H9 (cell line): ENCODE results near the gene CEP164. TPM values are rescaled to one million over a fixed set of nuclear protein-coding genes. Genes with fewer than 3 reads are reported as not detected.

ENCODE experiments used
- DNase-seq: peaks from one replicate; pipeline ENCODE4 v3.0.0-alpha.2; 2017
- H2AFZ ChIP-seq: one replicate; pipeline ENCODE4 v1.6.1; 2013; ENCODE audit warnings: mild to moderate bottlenecking, low read length, control low read depth, moderate library complexity
- H2AK5ac ChIP-seq: 2 replicates; pipeline ENCODE4 v1.6.1; 2013; ENCODE audit warnings: low read length, control low read depth, mixed read lengths; ENCODE audit not compliant: insufficient read length
- H2BK120ac ChIP-seq: one replicate; pipeline ENCODE4 v1.6.1; 2013; ENCODE audit warnings: low read depth, mild to moderate bottlenecking, low read length, control low read depth, inconsistent platforms; ENCODE audit not compliant: poor library complexity, severe bottlenecking
- H2BK12ac ChIP-seq: 2 replicates; pipeline ENCODE4 v1.6.1; 2013; ENCODE audit warnings: low read length, control low read depth, mixed read lengths, low read depth; ENCODE audit not compliant: insufficient read length
- H2BK15ac ChIP-seq: 2 replicates; pipeline ENCODE4 v1.6.1; 2013; ENCODE audit warnings: low read depth, low read length, control low read depth
- H2BK20ac ChIP-seq: one replicate; pipeline ENCODE4 v1.6.1; 2013; ENCODE audit warnings: low read depth, mild to moderate bottlenecking, low read length, control low read depth, inconsistent platforms; ENCODE audit not compliant: poor library complexity, severe bottlenecking
- H2BK5ac ChIP-seq: 2 replicates; pipeline ENCODE4 v1.6.1; 2013; ENCODE audit warnings: low read length, control low read depth, mixed read lengths; ENCODE audit not compliant: insufficient read length
- H3K14ac ChIP-seq: 2 replicates; pipeline ENCODE4 v1.6.1; 2013; ENCODE audit warnings: low read length, control low read depth; ENCODE audit not compliant: insufficient read depth
- H3K18ac ChIP-seq: 2 replicates; pipeline ENCODE4 v1.6.1; 2013; ENCODE audit warnings: low read depth, mild to moderate bottlenecking, mixed read lengths, low read length, control low read depth; ENCODE audit not compliant: insufficient read length
- H3K23ac ChIP-seq: 2 replicates; pipeline ENCODE4 v1.6.1; 2013; ENCODE audit warnings: low read length, control low read depth, mixed read lengths, low read depth; ENCODE audit not compliant: insufficient read length
- H3K23me2 ChIP-seq: 2 replicates; pipeline ENCODE4 v1.6.1; 2013; ENCODE audit warnings: low read depth, mild to moderate bottlenecking, mixed read lengths, low read length, control low read depth; ENCODE audit not compliant: insufficient read length, poor library complexity, severe bottlenecking
- H3K27ac ChIP-seq: 2 replicates; pipeline ENCODE4 v1.5.1; 2013; ENCODE audit warnings: low read length, control low read depth, mixed read lengths, low read depth; ENCODE audit not compliant: insufficient read length
- H3K27me3 ChIP-seq: 2 replicates; pipeline ENCODE4 v1.6.1; 2013; ENCODE audit warnings: low read length, control low read depth, inconsistent platforms; ENCODE audit not compliant: insufficient read depth
- H3K4ac ChIP-seq: 2 replicates; pipeline ENCODE4 v1.6.1; 2013; ENCODE audit warnings: low read depth, mild to moderate bottlenecking, control low read depth, inconsistent platforms, low read length, moderate library complexity
- H3K4me1 ChIP-seq: 2 replicates; pipeline ENCODE4 v1.6.1; 2013; ENCODE audit warnings: low read length, control low read depth, inconsistent platforms; ENCODE audit not compliant: insufficient read depth
- H3K4me2 ChIP-seq: 2 replicates; pipeline ENCODE4 v1.6.1; 2013; ENCODE audit warnings: low read length, control low read depth, mixed read lengths; ENCODE audit not compliant: insufficient read length, insufficient read depth
- H3K56ac ChIP-seq: 2 replicates; pipeline ENCODE4 v1.6.1; 2013; ENCODE audit warnings: low read depth, mild to moderate bottlenecking, mixed read lengths, low read length, control low read depth; ENCODE audit not compliant: insufficient read length
- H3K79me1 ChIP-seq: 2 replicates; pipeline ENCODE4 v1.6.1; 2013; ENCODE audit warnings: low read depth, mild to moderate bottlenecking, moderate library complexity, low read length, control low read depth, inconsistent platforms; ENCODE audit not compliant: insufficient read depth, poor library complexity, severe bottlenecking
- H3K79me2 ChIP-seq: 2 replicates; pipeline ENCODE4 v1.6.1; 2013; ENCODE audit warnings: low read length, control low read depth, inconsistent platforms; ENCODE audit not compliant: insufficient read depth
- H3K9ac ChIP-seq: 2 replicates; pipeline ENCODE4 v1.6.1; 2013; ENCODE audit warnings: low read length, control low read depth, mixed read lengths; ENCODE audit not compliant: insufficient read length; ENCODE audit errors: extremely low read depth
- H3K9me3 ChIP-seq: one replicate; pipeline ENCODE4 v1.6.1; 2013; ENCODE audit warnings: low read depth, low read length, inconsistent platforms; ENCODE audit not compliant: control insufficient read depth
- H3T11ph ChIP-seq: one replicate; pipeline ENCODE4 v1.6.1; 2013; ENCODE audit warnings: mild to moderate bottlenecking, low read length, control low read depth, inconsistent platforms
- H4K20me1 ChIP-seq: one replicate; pipeline ENCODE4 v1.6.1; 2013; ENCODE audit not compliant: control insufficient read depth, insufficient read length, insufficient read depth
- H4K5ac ChIP-seq: 2 replicates; pipeline ENCODE4 v1.6.1; 2013; ENCODE audit warnings: low read depth, mild to moderate bottlenecking, mixed read lengths, low read length, control low read depth; ENCODE audit not compliant: insufficient read length
- H4K8ac ChIP-seq: replicated peaks from 2 replicates; pipeline ENCODE4 v1.6.1; 2013; ENCODE audit warnings: low read length, control low read depth, mixed read lengths, low read depth; ENCODE audit not compliant: insufficient read length
- H4K91ac ChIP-seq: 2 replicates; pipeline ENCODE4 v1.6.1; 2013; ENCODE audit warnings: low read depth, mild to moderate bottlenecking, moderate library complexity, mixed read lengths, low read length, control low read depth; ENCODE audit not compliant: insufficient read length
- H3K27ac Mint-ChIP-seq, 3 experiments: 2 replicates in 2 of 3; 3 replicates in 1 of 3; pipeline ENCODE4 v1.8.0; 2020 to 2021; ENCODE audit warnings: mixed read lengths in 3 of 3, mild to moderate bottlenecking in 1 of 3, moderate library complexity in 1 of 3
- H3K27me3 Mint-ChIP-seq: 2 replicates; pipeline ENCODE4 v1.8.0; 2021; ENCODE audit warnings: low read depth, mild to moderate bottlenecking, moderate library complexity, mixed read lengths
- H3K36me3 Mint-ChIP-seq, 3 experiments: 2 replicates in 2 of 3; 3 replicates in 1 of 3; pipeline ENCODE4 v1.8.0; 2020 to 2021; ENCODE audit warnings: low read depth in 3 of 3, mixed read lengths in 3 of 3; ENCODE audit not compliant: insufficient read depth in 1 of 3
- H3K4me1 Mint-ChIP-seq, 2 experiments: 2 replicates each; pipeline ENCODE4 v1.8.0; 2020; ENCODE audit warnings: mixed read lengths in 2 of 2
- H3K4me3 Mint-ChIP-seq, 2 experiments: 2 replicates in 1 of 2; 3 replicates in 1 of 2; pipeline ENCODE4 v1.8.0; 2020 to 2021; ENCODE audit warnings: mild to moderate bottlenecking in 2 of 2, mixed read lengths in 2 of 2, moderate library complexity in 1 of 2
- H3K9me3 Mint-ChIP-seq, 2 experiments: 2 replicates in 1 of 2; 3 replicates in 1 of 2; pipeline ENCODE4 v1.8.0; 2020; ENCODE audit warnings: mild to moderate bottlenecking in 2 of 2, mixed read lengths in 2 of 2, moderate library complexity in 1 of 2
- WGBS: extraction: QIAGEN DNeasy Blood & Tissue Kit; methylation state at CpG from one replicate; pipeline ENCODE4 v1.1.7; 2013; ENCODE audit warnings: missing lambda C conversion rate, low lambda C conversion rate, mixed read lengths; ENCODE audit not compliant: insufficient read length; ENCODE audit errors: extremely low coverage; 5-methylcytosine and 5-hydroxymethylcytosine counted together
- total RNA-seq: library from RNA; stranded (reverse); gene quantifications from 2 replicates; pipeline ENCODE4 v1.2.1, GENCODE V29; 2021
- TF ChIP-seq, protein P1 (sequence below): fragments of 200-600 bp; sonication (generic); conservative IDR thresholded peaks from 3 replicates; pipeline ENCODE4 v1.8.0; 2021; ENCODE audit warnings: antibody characterized with exemption, mild to moderate bottlenecking

Gene CEP164
- total RNA-seq, 1 experiment from 2014 or later: 24.9 TPM

DNA sequence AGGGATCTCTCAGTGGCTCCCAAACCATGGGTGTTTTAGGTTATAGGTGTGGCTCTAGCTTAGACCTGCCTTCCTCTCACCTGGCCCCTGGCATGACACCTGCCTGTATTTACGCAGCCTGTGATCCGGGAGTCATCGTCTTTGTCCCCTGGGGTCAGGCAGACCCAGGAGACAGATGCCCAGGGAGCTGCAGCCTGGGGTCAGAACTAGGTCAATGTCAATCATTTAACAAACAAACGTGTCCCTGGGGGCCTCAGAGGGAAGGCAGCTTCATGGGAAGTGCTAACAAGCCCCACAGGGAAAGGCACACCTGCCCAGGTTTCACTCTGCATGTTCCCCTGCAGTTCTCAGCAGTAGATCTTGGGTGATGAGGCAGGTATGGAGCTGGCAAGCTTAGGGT, 24.6 kb upstream of the CEP164 start:
- Mint-ChIP-seq H3K4me3 (no peak overlapping the region), H3K27me3 (peaks cover 3% of the 10 kb centered on the region; the same call in 1 of the 2 replicates), H3K4me1 (peaks cover 37 to 42% of the 10 kb centered on the region in 2 experiments), H3K9me3 (no peaks in the 10 kb centered on the region), H3K36me3 (no peaks in the 10 kb centered on the region), H3K27ac (no peak overlapping the region; a peak in 1 of 7 replicates)
- Histone ChIP-seq H4K8ac (no peak overlapping the region), H2AFZ (no peak overlapping the region), H2AK5ac (no peak overlapping the region), H3K23ac (no peak overlapping the region), H3K4me1 (peaks cover 7% of the 10 kb centered on the region; the same call in 1 of the 2 replicates), H3K18ac (no peak overlapping the region), H3T11ph (no peak overlapping the region), H4K20me1 (no peaks in the 10 kb centered on the region), H2BK5ac (no peak overlapping the region), H2BK20ac (no peak overlapping the region), H2BK120ac (no peak overlapping the region), H3K79me2 (no peaks in the 10 kb centered on the region), H3K14ac (no peak overlapping the region), H3K23me2 (no peaks in the 10 kb centered on the region), H3K9me3 (no peaks in the 10 kb centered on the region), H2BK15ac (no peak overlapping the region), H3K79me1 (no peaks in the 10 kb centered on the region), H3K56ac (no peak overlapping the region), H3K27ac (no peak overlapping the region), H3K4ac (no peak overlapping the region), H3K9ac (no peak overlapping the region), H3K27me3 (no peaks in the 10 kb centered on the region), H4K5ac (no peak overlapping the region), H4K91ac (no peak overlapping the region), H3K4me2 (no peak overlapping the region), H2BK12ac (no peak overlapping the region)
- no CpG with 5 or more reads among the region's 4 CpGs for WGBS
- TF ChIP-seq, protein P1, sequence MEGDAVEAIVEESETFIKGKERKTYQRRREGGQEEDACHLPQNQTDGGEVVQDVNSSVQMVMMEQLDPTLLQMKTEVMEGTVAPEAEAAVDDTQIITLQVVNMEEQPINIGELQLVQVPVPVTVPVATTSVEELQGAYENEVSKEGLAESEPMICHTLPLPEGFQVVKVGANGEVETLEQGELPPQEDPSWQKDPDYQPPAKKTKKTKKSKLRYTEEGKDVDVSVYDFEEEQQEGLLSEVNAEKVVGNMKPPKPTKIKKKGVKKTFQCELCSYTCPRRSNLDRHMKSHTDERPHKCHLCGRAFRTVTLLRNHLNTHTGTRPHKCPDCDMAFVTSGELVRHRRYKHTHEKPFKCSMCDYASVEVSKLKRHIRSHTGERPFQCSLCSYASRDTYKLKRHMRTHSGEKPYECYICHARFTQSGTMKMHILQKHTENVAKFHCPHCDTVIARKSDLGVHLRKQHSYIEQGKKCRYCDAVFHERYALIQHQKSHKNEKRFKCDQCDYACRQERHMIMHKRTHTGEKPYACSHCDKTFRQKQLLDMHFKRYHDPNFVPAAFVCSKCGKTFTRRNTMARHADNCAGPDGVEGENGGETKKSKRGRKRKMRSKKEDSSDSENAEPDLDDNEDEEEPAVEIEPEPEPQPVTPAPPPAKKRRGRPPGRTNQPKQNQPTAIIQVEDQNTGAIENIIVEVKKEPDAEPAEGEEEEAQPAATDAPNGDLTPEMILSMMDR: no peak
- DNase-seq: no peak
